Tibial nerve (tissue), 4 donors: ENCODE measurements around the gene C9orf72. TPM values are rescaled to one million over a fixed set of nuclear protein-coding genes. Genes with fewer than 3 reads are reported as not detected.
A peak's percentile ranks its signal among the peaks of the same experiment; 100 is the strongest.
"Not testable (repeated sequence)": the region's sequence is repeated elsewhere in the genome, so short reads cannot be mapped to it uniquely, and the experiment has no call there.

ENCODE experiments used
- DNase-seq, 2 donors: peaks; one replicate each; pipeline ENCODE4 v3.0.0-alpha.2; 2019; ENCODE audit warnings: low spot score in 2 of 2
- H3K27ac ChIP-seq, 4 donors: fragments of 200-600 bp; sonication (generic) in 3 of 4; one replicate each; pipeline ENCODE4 v1.5.1; 2017 to 2019; ENCODE audit warnings: mild to moderate bottlenecking in 1 of 4
- H3K27me3 ChIP-seq, 2 donors: fragments of 200-600 bp; sonication (generic) in 1 of 2; one replicate each; pipeline versions ENCODE4 v1.5.1 to v1.6.0; 2017 to 2019
- H3K36me3 ChIP-seq, 3 donors: fragments of 200-600 bp; sonication (generic); one replicate each; pipeline ENCODE4 v1.5.1; 2018 to 2019
- H3K4me1 ChIP-seq, 4 donors: fragments of 200-600 bp; sonication (generic) in 3 of 4; one replicate each; pipeline ENCODE4 v1.5.1; 2017 to 2019
- H3K4me3 ChIP-seq, 4 donors: fragments of 200-600 bp; sonication (generic) in 3 of 4; one replicate each; pipeline ENCODE4 v1.5.1; 2017 to 2019; ENCODE audit warnings: mild to moderate bottlenecking in 1 of 4, moderate library complexity in 1 of 4
- H3K9me3 ChIP-seq, 4 donors: fragments of 200-600 bp; sonication (generic) in 3 of 4; one replicate each; pipeline ENCODE4 v1.5.1; 2017 to 2019
- CTCF ChIP-seq, 5 experiments: fragments of 200-600 bp in 3 of 5; fragments of 450-650 bp in 2 of 5; sonication (generic) in 3 of 5; IDR thresholded peaks; one replicate each; pipeline ENCODE4 v1.5.1; 2016 to 2019; ENCODE audit warnings: antibody characterized with exemption in 5 of 5, mild to moderate bottlenecking in 3 of 5, moderate library complexity in 2 of 5
- EP300 ChIP-seq, 2 donors: sonication (generic); formaldehyde crosslinking; IDR thresholded peaks; one replicate each; pipeline ENCODE4 v1.6.1; 2017; ENCODE audit warnings: antibody characterized with exemption in 2 of 2, mild to moderate bottlenecking in 1 of 2
- POLR2A ChIP-seq, 2 donors: fragments of 450-650 bp; IDR thresholded peaks; one replicate each; pipeline ENCODE4 v1.6.1; 2017; ENCODE audit warnings: antibody characterized with exemption in 2 of 2, mild to moderate bottlenecking in 2 of 2, moderate library complexity in 2 of 2
- WGBS, 2 donors: methylation state at CpG; one replicate each; pipeline ENCODE4 v1.1.5; 2018; 5-methylcytosine and 5-hydroxymethylcytosine counted together
- total RNA-seq, 4 donors: library from RNA; depleted of rRNA; stranded (reverse); fragments of >200 nt; gene quantifications; one replicate each; pipeline ENCODE4 v1.1.0, GENCODE V29; 2016

Gene C9orf72
- total RNA-seq, 4 donors from 2014 or later: 19.0 to 23.8 (median 20.7) TPM

GRCh38 chr9:27506981-27507380, 66.3 kb downstream of the C9orf72 start:
- WGBS, 2 donors: 60 to 67% methylated on average over 2 of the region's 2 CpGs
- no peak overlapping the region for H3K27ac ChIP-seq
- H3K36me3 ChIP-seq: no peaks in the 10 kb centered on the region
- no peaks in the 10 kb centered on the region for H3K9me3 ChIP-seq
- no peak overlapping the region for H3K4me3 ChIP-seq
- H3K4me1 ChIP-seq: no peaks in the 10 kb centered on the region
- H3K27me3 ChIP-seq: no peaks in the 10 kb centered on the region
- TF ChIP-seq POLR2A (IDR thresholded peaks at IDR 0.05) (no peak), CTCF (IDR thresholded peaks at IDR 0.05) (no peak), EP300 (IDR thresholded peaks at IDR 0.05) (no peak)
- no peak for DNase-seq

- no peaks in the 10 kb centered on the region for H3K4me1 ChIP-seq
- no peak for DNase-seq
- H3K27ac ChIP-seq: no peak overlapping the region
- TF ChIP-seq POLR2A (IDR thresholded peaks at IDR 0.05): no peak
- no peak for TF ChIP-seq CTCF (IDR thresholded peaks at IDR 0.05)
- TF ChIP-seq EP300 (IDR thresholded peaks at IDR 0.05): no peak
- H3K9me3 ChIP-seq: no peaks in the 10 kb centered on the region
- H3K27me3 ChIP-seq: no peaks in the 10 kb centered on the region
- WGBS, 2 donors: 82 to 83% methylated on average over 5 of the region's 5 CpGs
- H3K36me3 ChIP-seq: no peaks in the 10 kb centered on the region
- H3K4me3 ChIP-seq: no peak overlapping the region
Observed at GRCh38 chr9:27505744-27506161, 67.5 kb downstream of the C9orf72 start.

- DNase-seq: no peak
- TF ChIP-seq CTCF (IDR thresholded peaks at IDR 0.05) (no peak), EP300 (IDR thresholded peaks at IDR 0.05) (no peak), POLR2A (IDR thresholded peaks at IDR 0.05) (no peak)
- no peaks in the 10 kb centered on the region for H3K27me3 ChIP-seq
- peaks cover 0 to 7% (median 0%) of the 10 kb centered on the region in 4 donors for H3K4me1 ChIP-seq
- H3K27ac ChIP-seq: no peak overlapping the region
- no peaks in the 10 kb centered on the region for H3K9me3 ChIP-seq
- H3K4me3 ChIP-seq: no peak overlapping the region
- no peaks in the 10 kb centered on the region for H3K36me3 ChIP-seq
Observed at GRCh38 chr9:27504259-27504658, 69.0 kb downstream of the C9orf72 start.

- 58 to 72% methylated on average over 4 of the region's 4 CpGs for WGBS, 2 donors
- no peaks in the 10 kb centered on the region for H3K27me3 ChIP-seq
- H3K27ac ChIP-seq: no peak overlapping the region
- H3K9me3 ChIP-seq: no peaks in the 10 kb centered on the region
- no peak for TF ChIP-seq POLR2A (IDR thresholded peaks at IDR 0.05)
- no peaks in the 10 kb centered on the region for H3K36me3 ChIP-seq
- DNase-seq: no peak
- H3K4me1 ChIP-seq: peaks cover 0 to 8% (median 0%) of the 10 kb centered on the region in 4 donors
- no peak overlapping the region for H3K4me3 ChIP-seq
Observed at GRCh38 chr9:27503623-27504022, 69.7 kb downstream of the C9orf72 start.

- not testable (repeated sequence) for DNase-seq, H3K4me3 ChIP-seq, H3K9me3 ChIP-seq, H3K4me1 ChIP-seq, H3K36me3 ChIP-seq, H3K27me3 ChIP-seq, H3K27ac ChIP-seq
- 95% methylated on average over 3 of the region's 3 CpGs for WGBS, 2 donors
Observed at GRCh38 chr9:27500902-27501301, 72.4 kb downstream of the C9orf72 start.

GRCh38 chr9:27499451-27499850, 73.8 kb downstream of the C9orf72 start:
- no peaks in the 10 kb centered on the region for H3K36me3 ChIP-seq
- no peak overlapping the region for H3K4me3 ChIP-seq
- TF ChIP-seq EP300 (IDR thresholded peaks at IDR 0.05): peak in 1 of 2 donors; percentile 56
- TF ChIP-seq POLR2A (IDR thresholded peaks at IDR 0.05): no peak
- H3K27me3 ChIP-seq: no peaks in the 10 kb centered on the region
- H3K4me1 ChIP-seq: peaks cover 0 to 8% (median 0%) of the 10 kb centered on the region in 4 donors
- DNase-seq: no peak
- H3K27ac ChIP-seq: no peak overlapping the region
- 48 to 70% methylated on average over 2 of the region's 2 CpGs for WGBS, 2 donors
- H3K9me3 ChIP-seq: no peaks in the 10 kb centered on the region

GRCh38 chr9:27497883-27498417, 75.3 kb downstream of the C9orf72 start:
- H3K36me3 ChIP-seq: no peaks in the 10 kb centered on the region
- no peak for DNase-seq
- H3K9me3 ChIP-seq: no peaks in the 10 kb centered on the region
- no peaks in the 10 kb centered on the region for H3K27me3 ChIP-seq
- 49 to 58% methylated on average over 11 of the region's 11 CpGs for WGBS, 2 donors
- no peak for TF ChIP-seq POLR2A (IDR thresholded peaks at IDR 0.05)
- TF ChIP-seq EP300 (IDR thresholded peaks at IDR 0.05): no peak
- TF ChIP-seq CTCF (IDR thresholded peaks at IDR 0.05): no peak
- no peak overlapping the region for H3K27ac ChIP-seq
- peaks cover 0 to 8% (median 0%) of the 10 kb centered on the region in 4 donors for H3K4me1 ChIP-seq
- H3K4me3 ChIP-seq: peak overlapping the region in 1 of 4 donors; percentile 10
